HG03103 (cell line): Measurements from ENCODE around the gene REM1.
"Not testable (repeated sequence)": the region's sequence is repeated elsewhere in the genome, so short reads cannot be mapped to it uniquely, and the experiment has no call there.

Source experiments
- ATAC-seq: cut with Tn5 transposase; IDR thresholded peaks from one replicate; pipeline ENCODE4 v1.9.1; 2021; ENCODE audit warnings: low read depth; ENCODE audit not compliant: unreplicated experiment

Gene REM1, protein sequence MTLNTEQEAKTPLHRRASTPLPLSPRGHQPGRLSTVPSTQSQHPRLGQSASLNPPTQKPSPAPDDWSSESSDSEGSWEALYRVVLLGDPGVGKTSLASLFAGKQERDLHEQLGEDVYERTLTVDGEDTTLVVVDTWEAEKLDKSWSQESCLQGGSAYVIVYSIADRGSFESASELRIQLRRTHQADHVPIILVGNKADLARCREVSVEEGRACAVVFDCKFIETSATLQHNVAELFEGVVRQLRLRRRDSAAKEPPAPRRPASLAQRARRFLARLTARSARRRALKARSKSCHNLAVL

DNA sequence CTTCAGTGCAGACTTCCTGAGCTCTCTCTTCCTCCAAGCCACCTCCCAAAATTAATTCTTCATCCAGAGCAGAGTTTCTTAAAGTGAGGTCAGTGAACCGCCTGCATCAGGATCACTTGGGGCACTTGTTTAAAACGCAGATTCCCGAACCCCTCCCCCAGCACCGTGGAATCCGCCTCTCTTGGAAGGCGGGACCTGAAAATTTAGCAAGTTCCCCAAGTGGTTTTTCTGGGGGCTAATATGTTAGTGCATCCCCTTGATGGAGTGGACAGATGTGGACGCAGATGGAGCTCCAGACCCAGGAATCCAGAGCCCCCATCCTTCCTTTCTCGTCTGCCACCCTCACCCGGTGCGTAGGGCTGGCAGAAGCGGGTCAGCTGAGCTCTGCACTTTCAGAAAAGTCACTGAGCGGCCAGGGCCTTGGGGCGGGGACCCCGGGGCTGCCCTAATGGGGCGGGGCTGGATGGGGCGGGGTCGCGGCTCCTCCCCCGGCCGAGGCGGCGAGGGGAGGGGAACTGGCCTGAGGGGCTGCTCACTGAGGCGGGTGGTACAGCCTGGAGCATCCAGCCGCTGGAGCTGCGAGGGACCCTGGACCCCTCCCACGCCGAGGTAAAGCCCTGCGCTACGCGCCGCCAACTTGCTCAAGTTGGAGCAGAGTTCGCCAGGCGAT is at the start of gene REM1, which contains the start of gene DEFB124:
REM1 (plus strand) TSS at position 531 of the 670 bp plus-strand sequence. CDS start 1,158 bp downstream, outside the sequence.
DEFB124 (minus strand) TSS at position 370 of the 670 bp plus-strand sequence. CDS start 2,114 bp downstream, outside the sequence.
- no peak for ATAC-seq

DNA sequence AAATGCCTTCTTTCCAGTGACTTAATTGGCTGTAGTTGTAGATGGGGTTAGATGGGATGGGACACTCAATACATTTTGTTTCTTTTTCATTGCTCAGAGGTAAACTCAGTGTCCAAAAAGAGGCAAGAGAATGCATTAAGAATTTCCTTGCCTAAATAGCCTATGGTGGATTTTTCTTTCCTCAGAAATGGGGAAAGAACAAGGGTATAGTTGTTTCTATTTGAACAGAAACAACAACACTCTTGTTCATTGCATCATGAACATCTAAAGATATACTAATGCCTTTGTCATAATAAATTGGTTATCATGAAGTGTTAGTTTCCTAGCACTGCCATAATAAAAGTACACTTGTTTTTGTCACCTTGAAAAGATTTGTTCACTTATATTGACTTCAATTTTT is 49.3 kb upstream of the REM1 start:
- ATAC-seq: no peak

DNA sequence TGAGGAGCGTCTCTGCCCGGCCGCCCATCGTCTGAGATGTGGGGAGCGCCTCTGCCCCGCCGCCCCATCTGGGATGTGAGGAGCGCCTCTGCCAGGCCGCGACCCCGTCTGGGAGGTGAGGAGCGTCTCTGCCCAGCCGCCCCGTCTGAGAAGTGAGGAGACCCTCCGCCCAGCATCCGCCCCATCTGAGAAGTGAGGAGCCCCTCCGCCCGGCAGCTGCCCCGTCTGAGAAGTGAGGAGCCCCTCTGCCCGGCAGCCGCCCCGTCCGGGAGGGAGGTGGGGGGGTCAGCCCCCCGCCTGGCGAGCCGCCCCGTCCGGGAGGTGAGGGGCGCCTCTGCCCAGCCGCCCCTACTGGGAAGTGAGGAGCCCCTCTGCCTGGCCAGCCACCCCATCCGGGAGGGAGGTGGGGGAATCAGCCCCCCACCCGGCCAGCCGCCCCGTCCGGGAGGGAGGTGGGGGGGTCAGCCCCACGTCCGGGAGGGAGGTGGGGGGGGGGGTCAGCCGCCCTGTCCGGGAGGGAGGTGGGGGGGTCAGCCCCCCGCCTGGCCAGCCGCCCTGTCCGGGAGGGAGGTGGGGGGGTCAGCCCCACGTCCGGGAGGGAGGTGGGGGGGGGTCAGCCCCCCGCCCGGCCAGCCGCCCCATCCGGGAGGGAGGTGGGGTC is 48.1 kb upstream of the REM1 start:
- ATAC-seq: not testable (repeated sequence)

DNA sequence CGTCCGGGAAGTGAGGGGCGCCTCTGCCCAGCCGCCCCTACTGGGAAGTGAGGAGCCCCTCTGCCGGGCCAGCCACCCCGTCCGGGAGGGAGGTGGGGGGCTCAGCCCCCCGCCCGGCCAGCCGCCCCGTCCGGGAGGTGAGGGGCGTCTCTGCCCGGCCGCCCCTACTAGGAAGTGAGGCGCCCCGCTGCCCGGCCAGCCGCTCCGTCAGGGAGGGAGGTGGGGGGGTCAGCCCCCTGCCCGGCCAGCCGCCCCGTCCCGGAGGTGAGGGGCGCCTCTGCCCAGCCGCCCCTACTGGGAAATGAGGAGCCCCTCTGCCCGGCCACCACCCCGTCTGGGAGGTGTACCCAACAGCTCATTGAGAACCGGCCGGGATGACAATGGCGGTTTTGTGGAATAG is 47.5 kb upstream of the REM1 start:
- not testable (repeated sequence) for ATAC-seq

DNA sequence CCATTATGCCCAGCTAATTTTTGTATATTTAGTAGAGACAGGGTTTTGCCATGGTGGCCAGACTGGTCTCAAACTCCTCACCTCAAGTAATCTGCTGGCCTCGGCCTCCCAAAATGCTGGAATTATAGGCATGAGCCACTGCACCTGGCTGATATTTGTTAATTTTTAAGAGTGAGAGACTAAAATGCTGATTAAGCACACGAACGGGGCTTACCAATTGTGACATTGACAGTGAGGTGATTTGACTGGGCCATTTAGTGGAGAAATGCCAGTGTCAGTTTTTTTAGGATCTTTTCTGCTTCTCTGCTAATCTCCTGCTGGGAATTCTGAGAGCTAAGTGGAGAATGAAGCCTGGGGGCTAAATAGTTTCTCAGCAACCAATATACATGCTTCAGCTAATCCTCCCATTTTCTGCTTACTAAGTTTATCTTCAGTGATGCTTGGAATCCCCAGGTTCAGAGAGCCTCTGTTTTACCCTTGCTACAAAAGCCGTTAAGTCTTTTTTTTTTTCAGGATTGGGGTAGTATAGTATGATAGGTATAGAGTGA is 44.4 kb upstream of the REM1 start:
- ATAC-seq: no peak

DNA sequence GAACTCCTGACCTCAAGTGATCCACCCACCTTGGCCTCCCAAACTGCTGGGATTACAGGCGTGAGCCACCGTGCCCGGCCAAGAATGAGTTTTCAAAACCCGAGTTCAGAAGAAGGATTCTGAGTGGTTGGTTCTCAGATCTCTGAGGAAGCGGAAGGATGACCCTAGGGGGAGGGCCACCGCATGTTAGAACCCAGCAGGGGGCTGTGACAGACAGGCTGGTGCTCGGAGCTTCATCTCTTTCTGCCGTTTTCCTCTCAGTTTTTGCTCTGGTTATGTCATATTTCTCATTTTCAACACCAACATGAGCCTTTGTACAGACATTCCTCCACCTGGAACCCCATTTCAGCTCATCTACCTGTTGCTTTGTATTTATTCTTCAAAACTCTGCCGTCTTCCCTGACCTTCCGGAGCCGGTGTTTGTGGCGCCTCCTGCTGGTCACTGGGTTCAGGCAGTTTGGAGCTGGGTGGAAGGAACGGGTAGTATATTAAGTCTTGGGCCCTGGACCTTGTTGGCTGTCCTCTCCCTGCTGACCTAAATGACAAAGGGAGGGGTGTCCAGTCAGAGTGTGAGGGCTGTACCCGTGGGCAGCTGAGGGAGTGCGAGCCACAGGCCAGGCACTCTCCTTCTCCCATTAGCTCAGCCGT is 35.0 kb upstream of the REM1 start, which contains the start of gene DEFB123:
DEFB123 (plus strand) TSS at position 621 of the 648 bp plus-strand sequence. CDS start 67 bp downstream, outside the sequence.
- ATAC-seq: no peak

DNA sequence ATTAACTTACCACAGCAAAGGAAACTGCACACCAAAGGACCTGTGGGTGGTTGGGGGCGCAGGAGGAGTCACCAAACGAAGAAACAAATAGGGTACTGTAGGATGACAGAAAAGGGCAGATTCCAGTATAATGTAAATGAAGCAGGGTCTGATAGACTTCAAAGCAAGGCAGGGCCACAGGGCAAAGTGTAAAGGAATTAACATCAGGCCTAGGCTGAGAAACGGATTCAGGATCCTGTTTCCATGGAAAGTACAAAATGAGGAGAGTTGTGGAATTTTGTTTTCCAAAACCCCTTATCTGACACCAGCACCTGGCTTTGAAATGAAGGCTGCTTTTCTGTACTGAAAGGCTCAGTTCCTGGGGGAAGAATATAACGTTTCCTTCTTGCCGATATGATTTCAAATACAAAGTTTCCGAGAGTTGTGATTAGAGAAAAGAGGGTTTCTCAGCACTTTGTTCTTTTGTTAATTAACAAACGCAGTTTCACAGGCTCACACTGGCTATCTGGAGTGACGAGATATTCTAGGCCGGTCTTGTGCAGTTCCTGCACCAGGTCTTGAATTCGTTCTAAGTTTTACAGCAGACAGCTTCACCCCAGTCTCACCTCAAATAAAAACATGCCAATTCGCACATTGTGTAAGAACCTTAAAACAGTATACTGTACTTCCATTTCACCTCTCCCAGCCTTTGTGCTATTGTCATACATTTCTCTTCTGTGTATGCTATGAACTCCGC is 28.8 kb upstream of the REM1 start:
- ATAC-seq: no peak

DNA sequence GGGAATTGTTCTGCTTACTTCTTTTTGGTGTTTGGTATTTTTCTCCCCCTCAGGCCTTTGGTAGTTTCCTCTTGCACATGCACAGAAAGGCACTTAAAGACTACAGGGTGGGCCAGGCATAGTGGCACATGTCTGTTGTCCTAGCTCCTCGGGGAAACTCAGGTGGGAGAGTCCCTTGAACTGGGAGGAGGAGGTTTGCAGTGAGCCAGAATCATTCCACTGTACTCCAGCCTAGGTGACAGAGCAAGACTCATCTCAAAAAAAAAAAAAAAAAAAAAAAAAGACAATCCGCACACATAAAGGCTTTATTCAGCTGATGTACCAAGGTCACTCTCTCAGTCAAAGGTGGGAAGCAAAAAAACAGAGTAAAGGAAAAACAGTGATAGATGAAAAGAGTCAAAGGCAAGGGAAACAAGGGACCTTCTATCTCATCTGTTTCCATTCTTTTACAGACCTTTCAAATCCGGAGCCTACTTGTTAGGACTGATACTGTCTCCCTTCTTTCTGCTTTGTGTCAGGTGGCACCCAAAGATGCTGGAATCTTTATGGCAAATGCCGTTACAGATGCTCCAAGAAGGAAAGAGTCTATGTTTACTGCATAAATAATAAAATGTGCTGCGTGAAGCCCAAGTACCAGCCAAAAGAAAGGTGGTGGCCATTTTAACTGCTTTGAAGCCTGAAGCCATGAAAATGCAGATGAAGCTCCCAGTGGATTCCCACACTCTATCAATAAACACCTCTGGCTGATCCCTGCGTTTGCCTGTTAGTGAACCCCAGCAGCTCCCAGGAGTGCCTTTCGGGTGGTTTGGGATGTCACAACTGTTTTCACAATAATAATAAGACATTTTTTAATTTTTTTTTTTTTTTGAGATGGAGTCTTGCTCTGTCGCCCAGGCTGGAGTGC is 25.3 kb upstream of the REM1 start:
- ATAC-seq: no peak

DNA sequence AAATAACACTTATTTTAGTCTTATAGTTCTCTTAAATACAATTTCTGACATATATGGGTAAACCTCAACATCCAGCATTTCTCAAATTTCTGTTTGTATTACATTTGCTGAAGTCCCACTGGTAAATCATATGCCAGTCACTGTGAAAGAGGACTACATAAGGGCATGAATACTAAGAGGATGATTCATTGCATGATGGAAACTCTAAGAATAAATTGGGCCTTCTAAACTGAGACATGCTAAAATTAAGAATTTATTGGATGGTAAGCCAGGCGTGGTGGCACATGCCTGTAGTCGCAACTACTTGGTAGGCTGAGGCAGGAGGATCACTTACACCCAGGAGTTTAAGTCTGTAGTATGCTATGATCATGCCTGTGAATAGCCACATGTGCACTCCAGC is 22.5 kb upstream of the REM1 start:
- no peak for ATAC-seq

DNA sequence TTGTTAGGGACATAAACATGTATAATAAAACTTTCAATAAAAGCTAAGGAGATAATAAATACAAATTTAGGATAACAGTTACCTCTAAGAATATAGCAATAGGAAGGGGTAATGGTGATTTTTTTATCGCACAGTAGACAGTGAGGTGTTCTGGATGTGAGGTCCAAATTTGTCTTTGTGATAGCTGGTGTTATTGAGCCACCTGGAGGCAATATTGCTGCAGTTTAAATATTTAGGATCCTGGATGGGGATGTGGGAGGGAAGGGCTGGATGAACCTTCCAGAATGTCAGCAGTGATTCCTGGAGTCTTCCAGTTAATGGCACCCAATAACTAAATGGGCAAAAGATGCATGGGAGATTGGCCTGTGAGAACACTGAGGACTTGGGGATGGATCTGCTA is 20.7 kb upstream of the REM1 start:
- ATAC-seq: no peak

DNA sequence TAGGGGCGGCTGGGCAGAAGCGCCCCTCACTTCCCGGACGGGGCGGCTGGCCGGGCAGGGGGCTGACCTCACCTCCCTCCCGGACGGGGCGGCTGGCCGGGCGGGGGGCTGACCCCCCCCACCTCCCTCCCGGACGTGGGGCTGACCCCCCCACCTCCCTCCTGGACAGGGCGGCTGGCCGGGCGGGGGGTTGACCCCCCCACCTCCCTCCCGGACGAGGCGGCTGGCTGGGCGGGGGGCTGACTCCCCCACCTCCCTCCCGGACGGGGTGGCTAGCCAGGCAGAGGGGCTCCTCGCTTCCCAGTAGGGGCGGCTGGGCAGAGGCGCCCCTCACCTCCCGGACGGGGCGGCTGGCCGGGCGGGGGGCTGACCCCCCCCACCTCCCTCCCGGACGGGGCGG is 4.1 kb upstream of the REM1 start:
- ATAC-seq: not testable (repeated sequence)

DNA sequence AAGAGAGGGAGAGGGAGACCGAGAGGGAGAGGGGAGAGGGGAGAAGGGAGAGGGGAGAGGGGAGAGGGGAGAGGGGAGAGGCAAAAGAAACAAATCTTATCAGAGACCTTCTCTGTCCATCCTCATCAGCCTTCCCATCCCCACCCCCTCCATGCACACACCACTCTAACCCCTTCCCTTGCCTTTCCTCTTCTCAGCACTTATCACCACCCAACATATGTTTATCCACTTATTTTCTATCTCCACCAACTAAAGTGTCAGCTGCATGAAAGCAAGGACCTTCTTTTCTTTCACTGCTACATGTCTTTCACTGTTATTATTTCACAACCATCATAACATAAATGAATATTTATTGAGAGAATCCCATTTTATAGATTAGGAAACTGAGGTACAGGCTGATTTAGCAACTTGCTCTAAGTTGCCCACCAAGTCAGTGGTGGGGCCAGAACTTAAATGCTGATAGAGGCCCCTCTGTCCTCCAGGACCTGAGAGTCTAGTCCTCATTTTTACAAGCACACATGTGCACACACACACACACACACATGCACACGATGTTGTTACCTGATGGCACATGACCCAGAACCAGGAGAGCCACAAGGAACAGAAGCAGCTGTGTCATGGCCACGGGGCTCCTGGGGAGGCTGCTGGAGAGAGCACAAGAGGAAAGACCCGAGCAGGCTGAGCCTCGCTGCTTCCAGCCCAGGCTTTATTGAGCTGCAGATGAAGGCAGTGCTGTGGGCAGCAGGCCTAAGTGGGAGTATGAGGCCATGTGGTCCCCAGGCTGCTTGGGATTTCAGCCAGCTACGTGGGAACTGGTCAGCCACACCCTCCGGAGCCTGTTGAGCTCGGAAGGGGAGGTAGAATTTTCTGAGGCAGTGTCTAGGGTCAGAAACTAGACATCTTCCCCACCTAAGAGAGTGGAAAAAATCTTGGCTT is 2.4 kb upstream of the REM1 start:
- no peak for ATAC-seq

DNA sequence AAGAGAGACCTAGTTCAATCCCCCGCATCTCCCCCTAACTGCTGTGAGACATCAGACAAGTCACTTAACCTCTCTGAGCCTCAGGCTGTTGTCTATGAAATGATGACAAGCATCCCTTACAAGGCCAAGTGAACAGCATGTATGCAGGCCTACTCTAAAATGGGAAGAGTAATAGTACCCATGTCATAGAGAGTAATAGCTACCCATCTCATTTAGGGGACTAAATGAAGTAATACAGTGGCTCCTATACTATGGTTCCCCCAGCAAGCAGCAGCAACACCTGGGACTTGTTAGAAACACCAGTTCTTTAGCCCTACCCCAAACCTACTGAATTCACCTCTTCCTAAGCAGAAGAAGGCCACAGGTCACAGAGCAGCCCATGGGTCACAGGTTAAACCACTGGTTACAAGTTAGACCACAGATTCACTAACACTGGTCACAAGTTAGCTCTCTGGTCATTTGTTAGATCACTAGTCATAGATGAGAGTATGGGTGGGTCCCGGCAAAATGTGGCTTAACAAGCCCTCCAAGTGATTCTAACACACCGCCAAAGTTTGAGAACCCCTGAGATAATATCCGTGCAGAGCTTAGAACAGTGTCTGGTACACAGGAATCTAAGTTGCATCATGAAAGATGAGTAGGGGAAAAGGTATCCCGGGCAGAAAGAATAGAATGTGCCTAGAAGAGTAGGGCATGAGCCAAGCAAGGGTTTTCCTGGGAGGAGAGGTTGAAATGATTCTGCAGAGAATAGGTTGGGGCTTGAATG is 1.6 kb upstream of the REM1 start:
- peak; percentile 27 for ATAC-seq

DNA sequence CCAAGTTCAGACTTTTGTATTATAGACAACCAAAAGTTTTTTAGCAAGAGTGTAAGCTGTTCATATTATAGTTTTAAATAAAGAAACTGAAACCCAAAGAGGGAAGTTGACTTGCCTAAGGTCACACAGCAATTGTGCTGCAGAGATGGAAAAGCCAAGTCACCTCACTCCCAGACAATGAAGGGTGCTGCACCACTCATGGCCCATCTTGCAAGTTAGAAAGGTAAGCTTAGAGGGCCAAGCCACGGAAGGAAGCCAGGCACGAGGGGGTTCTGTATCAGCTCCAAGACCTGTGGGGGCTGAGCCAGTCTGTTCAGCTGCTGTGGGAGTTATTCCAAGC is 1.0 kb upstream of the REM1 start:
- ATAC-seq: peak; percentile 69

DNA sequence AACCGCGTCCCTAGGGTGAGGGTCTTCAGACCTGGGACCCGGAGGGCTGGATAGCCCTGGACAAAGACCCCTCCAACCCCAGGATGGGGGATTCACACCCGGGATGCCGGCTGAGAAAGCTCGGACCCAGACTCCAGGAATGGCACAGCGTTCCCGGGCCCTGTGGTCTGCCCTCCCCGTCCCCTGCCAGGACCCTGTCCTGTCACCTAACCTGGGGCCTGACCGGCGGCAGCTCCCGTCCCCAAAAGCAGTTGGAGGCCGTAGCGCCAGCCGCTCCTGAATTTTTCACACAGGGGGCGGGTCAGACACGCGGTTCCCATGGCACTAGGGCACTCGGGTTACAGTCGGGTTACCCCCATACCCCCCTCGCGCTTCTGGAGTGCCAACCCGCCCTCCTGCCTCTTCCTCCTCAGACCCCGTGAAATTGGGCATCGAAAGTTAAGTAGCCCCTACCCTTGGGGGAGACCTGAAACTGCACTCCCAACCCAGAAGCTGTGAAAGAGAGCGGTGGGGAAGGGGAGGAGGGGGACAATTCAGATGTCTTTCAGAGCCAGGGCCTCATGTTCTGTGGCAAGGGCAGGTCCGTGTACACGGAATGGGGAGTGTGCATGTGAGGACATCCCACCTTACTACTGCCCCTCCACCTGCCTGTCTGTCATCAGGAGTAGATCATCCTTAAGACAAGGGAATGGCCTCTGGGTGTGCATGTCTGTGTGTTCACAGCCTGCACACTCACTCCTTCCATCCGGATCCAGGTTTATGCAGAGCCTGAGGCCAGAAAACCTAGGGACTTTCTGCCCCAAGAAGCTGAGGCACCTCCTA is 595 bp downstream of the REM1 start:
- no peak for ATAC-seq

DNA sequence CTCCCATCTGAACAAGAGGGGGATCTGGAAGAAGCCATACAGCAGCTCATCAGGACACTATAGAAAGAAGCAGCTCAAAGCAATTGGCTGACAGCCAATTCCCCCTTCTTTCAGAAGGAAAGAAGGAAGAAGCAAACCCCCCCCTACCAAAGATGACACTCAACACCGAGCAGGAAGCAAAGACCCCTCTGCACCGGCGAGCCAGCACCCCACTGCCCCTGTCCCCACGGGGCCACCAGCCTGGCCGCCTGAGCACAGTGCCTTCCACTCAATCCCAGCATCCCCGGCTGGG is 1.2 kb downstream of the REM1 start:
- no peak for ATAC-seq
